Measurements from ENCODE around the gene PHYHIPL. TPM values are rescaled to one million over a fixed set of nuclear protein-coding genes. Genes with fewer than 3 reads are reported as not detected.
"Not testable (repeated sequence)": the region's sequence is repeated elsewhere in the genome, so short reads cannot be mapped to it uniquely, and the experiment has no call there.

PHYHIPL gene
- total RNA-seq, 1 experiment from 2014 or later, result 0.06 TPM

GRCh38 chr10:59190332-59190731 lies 13.9 kb downstream of the PHYHIPL start:
- DNase-seq (ENCODE audit: low read depth), result no peak

- no peak for DNase-seq (ENCODE audit: low read depth)
Measured at GRCh38 chr10:59206204-59206720, 29.8 kb downstream of the PHYHIPL start.

GRCh38 chr10:59212301-59212798 lies 35.9 kb downstream of the PHYHIPL start:
- peak; percentile 45 for DNase-seq (ENCODE audit: low read depth)

GRCh38 chr10:59214160-59214559 lies 37.7 kb downstream of the PHYHIPL start:
- no peak for DNase-seq (ENCODE audit: low read depth)

GRCh38 chr10:59216178-59216869 lies 39.9 kb downstream of the PHYHIPL start:
- DNase-seq (ENCODE audit: low read depth), result no peak

GRCh38 chr10:59222788-59223187 lies 46.3 kb downstream of the PHYHIPL start:
- no peak for DNase-seq (ENCODE audit: low read depth)

- not testable (repeated sequence) for DNase-seq (ENCODE audit: low read depth)
Measured at GRCh38 chr10:59223597-59223996, 47.2 kb downstream of the PHYHIPL start.

GRCh38 chr10:59225211-59225610 lies 48.8 kb downstream of the PHYHIPL start:
- no peak for DNase-seq (ENCODE audit: low read depth)

- no peak for DNase-seq (ENCODE audit: low read depth)
Measured at GRCh38 chr10:59227136-59227673, 50.8 kb downstream of the PHYHIPL start.

- peak; percentile 71 for DNase-seq (ENCODE audit: low read depth)
Measured at GRCh38 chr10:59229441-59229840, 53.0 kb downstream of the PHYHIPL start.

- DNase-seq (ENCODE audit: low read depth), result peak; percentile 78
Measured at GRCh38 chr10:59234194-59234593, 57.8 kb downstream of the PHYHIPL start.

- peak; percentile 66 for DNase-seq (ENCODE audit: low read depth)
Measured at GRCh38 chr10:59234816-59235429, 58.5 kb downstream of the PHYHIPL start.

GRCh38 chr10:59236064-59236697 lies 59.7 kb downstream of the PHYHIPL start:
- DNase-seq (ENCODE audit: low read depth), result no peak

- no peak for DNase-seq (ENCODE audit: low read depth)
Measured at GRCh38 chr10:59237775-59238174, 61.3 kb downstream of the PHYHIPL start.

- DNase-seq (ENCODE audit: low read depth), result not testable (repeated sequence)
Measured at GRCh38 chr10:59239108-59239507, 62.7 kb downstream of the PHYHIPL start.

- peak; percentile 46 for DNase-seq (ENCODE audit: low read depth)
Measured at GRCh38 chr10:59240582-59241183, 64.2 kb downstream of the PHYHIPL start.

- no peak for DNase-seq (ENCODE audit: low read depth)
Measured at GRCh38 chr10:59242057-59242456, 65.6 kb downstream of the PHYHIPL start.

- no peak for DNase-seq (ENCODE audit: low read depth)
Measured at GRCh38 chr10:59242991-59243390, 66.5 kb downstream of the PHYHIPL start.

- DNase-seq (ENCODE audit: low read depth), result no peak
Measured at GRCh38 chr10:59243611-59244195, 67.3 kb downstream of the PHYHIPL start.

- DNase-seq (ENCODE audit: low read depth), result peak; percentile 11
Measured at GRCh38 chr10:59244871-59245270, 68.4 kb downstream of the PHYHIPL start.

- DNase-seq (ENCODE audit: low read depth), result no peak
Measured at GRCh38 chr10:59245686-59246085, 69.2 kb downstream of the PHYHIPL start.

Data from LHCN-M2 (cell line).